Caco-2 (cell line): ENCODE data around the gene AQP12A. TPM values are rescaled to one million over a fixed set of nuclear protein-coding genes. Genes with fewer than 3 reads are reported as not detected.

Experiments used
- BruUV-seq: library from RNA; stranded (reverse); fragments of 400-500 nt; replicated peaks from 2 replicates; lab custom pipeline; 2021; lab: Mats Ljungman, UMichigan
- CTCF ChIA-PET: fragments of 300-600 bp; sonication (Branson Sonifier 250); formaldehyde crosslinking; loops from one replicate; lab custom pipeline; 2022; ENCODE audit warnings: antibody characterized with exemption; lab: Charles Lee
- POLR2A ChIA-PET: fragments of 300-600 bp; sonication (Branson Sonifier 250); formaldehyde crosslinking; loops from one replicate; lab custom pipeline; 2022; ENCODE audit warnings: antibody characterized with exemption; lab: Charles Lee
- DNase-seq, 2 experiments: peaks; one replicate each; pipeline versions ENCODE4 v3.0.0 to v3.0.0-alpha.2; 2020 to 2022
- H3K27me3 ChIP-seq: replicated peaks from 2 replicates; pipeline ENCODE4 v1.6.0; 2011; ENCODE audit warnings: low read length; ENCODE audit not compliant: control insufficient read depth, insufficient read depth
- H3K36me3 ChIP-seq: 2 replicates; pipeline ENCODE4 v1.5.1; 2011; ENCODE audit warnings: low read length; ENCODE audit not compliant: control insufficient read depth, insufficient read depth
- H3K4me1 ChIP-seq: fragments of 250-450 bp; sonication (Bioruptor Pico); 2 replicates; pipeline ENCODE4 v1.5.1; 2020; ENCODE audit warnings: mild to moderate bottlenecking
- H3K4me3 ChIP-seq: 2 replicates; pipeline ENCODE4 v1.5.1; 2011; ENCODE audit warnings: low read depth, mild to moderate bottlenecking, control low read depth, low read length
- H3K9me3 ChIP-seq: fragments of 250-450 bp; sonication (Bioruptor Pico); 2 replicates; pipeline ENCODE4 v1.5.1; 2020; ENCODE audit warnings: mild to moderate bottlenecking, moderate library complexity
- H3K27ac Mint-ChIP-seq: one replicate; pipeline ENCODE4 v1.8.0; 2022; ENCODE audit warnings: mixed read lengths; ENCODE audit not compliant: unreplicated experiment
- H3K27me3 Mint-ChIP-seq: one replicate; pipeline ENCODE4 v1.8.0; 2022; ENCODE audit warnings: mixed read lengths; ENCODE audit not compliant: insufficient read depth, unreplicated experiment
- H3K36me3 Mint-ChIP-seq: one replicate; pipeline ENCODE4 v1.8.0; 2022; ENCODE audit warnings: mild to moderate bottlenecking, mixed read lengths; ENCODE audit not compliant: insufficient read depth, unreplicated experiment
- H3K4me1 Mint-ChIP-seq: one replicate; pipeline ENCODE4 v1.8.0; 2022; ENCODE audit warnings: low read depth, mixed read lengths; ENCODE audit not compliant: unreplicated experiment
- H3K4me3 Mint-ChIP-seq: one replicate; pipeline ENCODE4 v1.8.0; 2022; ENCODE audit warnings: mild to moderate bottlenecking, moderate library complexity, mixed read lengths; ENCODE audit not compliant: unreplicated experiment
- H3K9me3 Mint-ChIP-seq: one replicate; pipeline ENCODE4 v1.8.0; 2022; ENCODE audit warnings: mixed read lengths; ENCODE audit not compliant: unreplicated experiment
- CTCF ChIP-seq, 2 experiments: fragments of 200-600 bp in 1 of 2; IDR thresholded peaks; 1 replicate in 1 of 2; 2 replicates in 1 of 2; pipeline versions ENCODE4 v1.5.1 to v1.8.0; 2011 to 2022; ENCODE audit warnings: antibody characterized with exemption in 1 of 2, control low read depth in 1 of 2, inconsistent platforms in 1 of 2, low read depth in 1 of 2, low read length in 1 of 2, mild to moderate bottlenecking in 1 of 2, moderate library complexity in 1 of 2; ENCODE audit not compliant: insufficient read depth in 1 of 2, severe bottlenecking in 1 of 2, unreplicated experiment in 1 of 2
- intact Hi-C: fragments of 100-400 bp; cut with micrococcal nuclease; formaldehyde crosslinking; loops from one replicate; pipeline ENCODE4 v1.10.0; 2022; ENCODE audit not compliant: unreplicated experiment
- total RNA-seq: library from RNA; stranded (reverse); gene quantifications from 2 replicates; pipeline ENCODE4 v1.2.3, GENCODE V29; 2022

The AQP12A gene
- total RNA-seq, 1 experiment from 2014 or later = not detected

- H3K9me3 ChIP-seq = no peaks in the 10 kb centered on the region
- H3K4me1 ChIP-seq = no peaks in the 10 kb centered on the region
- ChIA-PET POLR2A (no interaction called here), CTCF (interaction anchor here (0.8 kb wide), 1 partner anchor 9 kb away, joined by 3 read pairs; no protein-coding TSS in a partner anchor)
- no peak for TF ChIP-seq CTCF (IDR thresholded peaks at IDR 0.05; ENCODE audit: insufficient read depth in 1 of 2, low read depth in 1 of 2, low read length in 1 of 2, severe bottlenecking in 1 of 2, unreplicated experiment in 1 of 2)
- Mint-ChIP-seq H3K4me3 (no peak overlapping the region), H3K9me3 (no peaks in the 10 kb centered on the region), H3K27me3 (no peaks in the 10 kb centered on the region), H3K36me3 (no peaks in the 10 kb centered on the region), H3K27ac (no peak overlapping the region), H3K4me1 (no peaks in the 10 kb centered on the region)
- no peaks in the 10 kb centered on the region for H3K36me3 ChIP-seq
- no peaks in the 10 kb centered on the region for H3K27me3 ChIP-seq
- H3K4me3 ChIP-seq = no peak overlapping the region
- no peak for DNase-seq
- intact Hi-C loops = loop anchor here (1.0 kb wide), 1 partner anchor 117 kb away; no protein-coding TSS in a partner anchor
- BruUV-seq = no TSS peak
Measured at GRCh38 chr2:240722796-240723735, 31.4 kb downstream of the AQP12A start.

DNA sequence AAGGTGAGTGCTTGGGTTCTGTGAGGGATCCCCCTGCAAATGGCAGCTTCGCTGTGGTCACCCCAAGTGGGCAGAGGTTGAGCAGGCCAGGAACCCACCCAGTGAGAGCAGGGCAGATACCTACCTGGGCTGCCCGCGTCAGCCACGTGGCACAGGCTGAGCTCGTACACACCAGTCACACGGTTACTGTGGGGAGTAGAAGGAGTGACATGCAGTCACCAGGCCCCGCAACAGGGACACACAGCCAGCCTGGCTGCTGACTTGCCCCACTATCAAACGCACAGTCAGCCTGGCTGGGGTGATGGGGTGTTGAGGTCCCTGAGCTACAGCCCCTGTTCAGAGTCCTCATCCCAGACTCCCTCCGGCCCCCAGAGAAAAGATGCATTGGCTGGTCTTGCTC, 32.2 kb downstream of the AQP12A start:
- no peaks in the 10 kb centered on the region for H3K4me1 Mint-ChIP-seq
- H3K27me3 Mint-ChIP-seq = no peaks in the 10 kb centered on the region
- intact Hi-C loops = loop anchor here (1.0 kb wide), 1 partner anchor 116 kb away; no protein-coding TSS in a partner anchor
- H3K4me1 ChIP-seq = no peaks in the 10 kb centered on the region
- no peaks in the 10 kb centered on the region for H3K9me3 ChIP-seq
- H3K36me3 ChIP-seq = no peaks in the 10 kb centered on the region
- no peaks in the 10 kb centered on the region for H3K36me3 Mint-ChIP-seq
- CTCF ChIA-PET = no interaction called here
- no peak overlapping the region for H3K4me3 ChIP-seq
- H3K27me3 ChIP-seq = no peaks in the 10 kb centered on the region
- BruUV-seq = no TSS peak
- no peak for TF ChIP-seq CTCF (IDR thresholded peaks at IDR 0.05; ENCODE audit: insufficient read depth in 1 of 2, low read depth in 1 of 2, low read length in 1 of 2, severe bottlenecking in 1 of 2, unreplicated experiment in 1 of 2)
- POLR2A ChIA-PET = no interaction called here
- no peak for DNase-seq
- H3K9me3 Mint-ChIP-seq = no peaks in the 10 kb centered on the region
- no peak overlapping the region for H3K27ac Mint-ChIP-seq
- no peak overlapping the region for H3K4me3 Mint-ChIP-seq

- no peaks in the 10 kb centered on the region for H3K27me3 ChIP-seq
- intact Hi-C loops = no loop called here
- H3K4me1 Mint-ChIP-seq = no peaks in the 10 kb centered on the region
- no peaks in the 10 kb centered on the region for H3K9me3 Mint-ChIP-seq
- no peaks in the 10 kb centered on the region for H3K4me1 ChIP-seq
- DNase-seq = no peak
- H3K27ac Mint-ChIP-seq = no peak overlapping the region
- H3K4me3 Mint-ChIP-seq = no peak overlapping the region
- CTCF ChIA-PET = no interaction called here
- no TSS peak for BruUV-seq
- H3K36me3 Mint-ChIP-seq = no peaks in the 10 kb centered on the region
- H3K27me3 Mint-ChIP-seq = no peaks in the 10 kb centered on the region
- no peak overlapping the region for H3K4me3 ChIP-seq
- POLR2A ChIA-PET = no interaction called here
- TF ChIP-seq CTCF (IDR thresholded peaks at IDR 0.05; ENCODE audit: insufficient read depth in 1 of 2, low read depth in 1 of 2, low read length in 1 of 2, severe bottlenecking in 1 of 2, unreplicated experiment in 1 of 2) = no peak
- H3K9me3 ChIP-seq = no peaks in the 10 kb centered on the region
- no peaks in the 10 kb centered on the region for H3K36me3 ChIP-seq
Measured at GRCh38 chr2:240724431-240724830, 32.8 kb downstream of the AQP12A start.
